Frontal cortex (tissue), 4 donors: ENCODE measurements around the gene MAP2K3. TPM values are rescaled to one million over a fixed set of nuclear protein-coding genes. Genes with fewer than 3 reads are reported as not detected.
"Not testable (repeated sequence)": the region's sequence is repeated elsewhere in the genome, so short reads cannot be mapped to it uniquely, and the experiment has no call there.

Experiments
- DNase-seq, 2 donors: peaks; one replicate each; pipeline ENCODE4 v3.0.0; 2012; ENCODE audit warnings: low spot score in 2 of 2
- FAIRE-seq: peaks from 2 replicates; lab custom pipeline; 2012; peaks lifted over from hg19 to GRCh38; lab: Jason Lieb, UNC
- total RNA-seq: library from RNA; depleted of rRNA; stranded (reverse); fragments of >200 nt; gene quantifications from one replicate; pipeline ENCODE4 v1.2.3, GENCODE V29; 2014
- donor health status: control.
- donor health status: control.
- donor health status: control.

Gene MAP2K3
- total RNA-seq, 1 donor from 2014 or later = 2.0 TPM

DNA sequence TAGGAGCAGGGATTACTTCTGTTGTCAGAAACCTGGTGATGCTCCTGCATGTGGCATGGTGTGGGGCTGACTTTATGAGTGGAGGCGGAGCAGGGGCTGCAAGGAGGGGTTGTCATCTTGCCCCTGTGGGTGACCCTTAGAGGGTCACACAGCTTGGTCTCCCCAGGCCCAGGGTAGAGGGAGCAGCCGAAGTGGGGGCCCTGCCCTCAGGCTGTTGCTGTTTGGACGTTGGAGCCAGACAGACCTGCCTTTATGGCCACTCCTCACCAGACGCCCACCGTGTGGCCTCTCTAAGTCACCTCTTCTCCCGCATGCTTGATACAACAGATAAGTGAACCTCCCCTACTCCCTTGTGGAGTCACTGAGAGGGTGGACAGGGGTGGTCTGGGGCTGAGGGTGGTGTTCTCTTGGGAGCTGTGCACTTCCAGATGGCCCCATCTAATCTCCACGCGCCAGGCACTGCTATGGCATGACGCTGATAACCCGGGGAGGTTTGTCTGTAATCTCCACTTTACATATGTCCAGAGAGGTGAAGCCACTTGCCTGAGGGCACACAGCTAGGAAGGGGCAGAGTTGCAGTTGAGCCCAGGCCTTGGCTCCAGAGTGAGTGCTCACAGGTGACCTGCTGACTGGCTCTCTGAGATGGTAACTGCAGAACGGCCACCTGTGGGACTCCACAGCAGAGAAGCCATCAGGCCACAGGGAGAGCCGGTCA is 10.0 kb downstream of the MAP2K3 start:
- no peak for FAIRE-seq
- DNase-seq = no peak

DNA sequence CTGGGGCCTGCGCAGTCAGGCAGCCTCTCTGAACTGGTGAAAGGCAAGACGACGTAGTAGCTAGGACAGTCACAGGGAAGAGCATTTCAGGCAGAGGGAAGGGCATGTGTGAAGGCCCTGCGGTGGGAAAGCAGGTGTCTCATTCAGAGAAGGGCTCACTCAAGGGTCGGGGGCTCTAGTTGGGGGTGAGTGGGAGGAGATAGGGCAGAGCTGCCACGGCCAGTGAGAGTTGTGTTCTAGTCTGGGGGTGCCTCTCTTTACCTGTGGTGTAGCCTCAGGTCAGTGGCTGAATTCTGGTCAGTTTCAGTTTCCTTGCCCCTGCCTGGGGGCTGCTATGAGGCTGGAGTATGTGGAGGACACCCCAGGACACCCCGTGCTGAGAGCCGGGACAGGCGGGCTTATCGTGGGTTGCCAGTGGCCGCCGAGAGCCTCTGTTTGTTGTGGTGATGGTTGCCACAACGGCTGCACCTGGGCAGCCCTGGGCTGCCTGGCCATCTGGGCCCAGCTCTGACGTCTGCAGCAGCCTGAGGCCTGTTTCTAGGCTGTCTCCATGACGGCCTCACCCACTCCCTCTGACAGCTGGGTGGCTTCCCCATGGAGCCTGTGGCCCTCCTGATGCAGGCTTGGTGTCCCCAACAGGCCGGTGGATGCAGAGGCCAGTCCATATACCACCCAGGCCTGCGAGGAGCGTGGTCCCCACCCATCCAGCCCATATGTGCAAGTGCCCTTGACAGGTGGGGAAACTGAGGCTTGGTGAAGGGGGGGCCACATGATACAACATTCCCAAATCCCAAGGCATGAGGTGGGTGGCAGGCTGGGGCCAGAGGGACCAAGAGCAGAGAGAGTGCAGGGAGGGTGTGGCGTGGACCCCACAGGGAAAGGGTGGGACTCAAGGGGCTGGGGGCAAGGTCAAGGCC is 10.8 kb downstream of the MAP2K3 start:
- FAIRE-seq = no peak
- DNase-seq = no peak

DNA sequence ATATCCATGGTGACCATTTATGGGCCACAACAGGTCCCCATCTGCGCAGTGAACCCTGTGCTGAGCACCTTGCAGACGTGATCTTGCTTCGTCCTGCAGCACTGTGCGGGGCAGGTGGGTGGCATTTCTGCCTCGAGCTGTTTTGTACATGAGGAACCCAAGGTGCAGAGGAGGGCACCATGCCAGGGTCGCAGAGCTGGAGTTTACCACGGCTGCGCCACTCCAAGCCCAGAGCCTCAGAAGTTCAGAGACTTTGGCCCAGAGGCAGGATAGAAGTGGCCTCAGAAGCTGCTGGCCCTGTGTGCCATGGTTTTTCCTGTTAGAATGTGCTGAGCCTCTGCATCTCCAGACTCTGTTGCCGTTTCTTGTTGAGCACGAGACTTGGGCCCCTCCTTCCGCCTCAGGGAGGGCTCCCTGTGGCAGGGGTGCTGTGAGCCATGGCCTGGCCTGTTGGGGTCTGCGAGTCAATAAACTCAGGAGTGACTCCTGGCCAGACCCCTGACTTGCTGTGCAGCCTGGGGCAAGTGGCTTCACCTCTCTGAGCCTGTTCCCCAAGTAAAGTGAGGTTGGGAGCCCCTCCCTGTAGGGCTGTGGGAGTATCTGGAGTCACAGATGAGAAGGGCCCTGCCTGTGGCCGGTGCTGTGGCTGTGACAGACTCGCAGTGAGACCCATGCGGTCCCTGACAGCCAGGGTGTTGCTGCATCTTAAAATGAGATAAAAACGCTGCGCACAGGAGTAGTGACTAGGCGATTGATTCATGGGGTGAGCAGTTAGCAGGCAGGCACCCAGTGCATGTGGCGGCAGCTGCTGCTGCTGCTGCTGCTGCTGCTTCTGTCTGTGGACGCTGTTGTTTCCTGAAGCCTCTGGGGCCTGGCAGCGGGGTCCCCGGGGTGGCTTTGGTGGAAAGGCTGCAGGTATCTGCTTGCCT is 11.8 kb downstream of the MAP2K3 start:
- no peak for DNase-seq

DNA sequence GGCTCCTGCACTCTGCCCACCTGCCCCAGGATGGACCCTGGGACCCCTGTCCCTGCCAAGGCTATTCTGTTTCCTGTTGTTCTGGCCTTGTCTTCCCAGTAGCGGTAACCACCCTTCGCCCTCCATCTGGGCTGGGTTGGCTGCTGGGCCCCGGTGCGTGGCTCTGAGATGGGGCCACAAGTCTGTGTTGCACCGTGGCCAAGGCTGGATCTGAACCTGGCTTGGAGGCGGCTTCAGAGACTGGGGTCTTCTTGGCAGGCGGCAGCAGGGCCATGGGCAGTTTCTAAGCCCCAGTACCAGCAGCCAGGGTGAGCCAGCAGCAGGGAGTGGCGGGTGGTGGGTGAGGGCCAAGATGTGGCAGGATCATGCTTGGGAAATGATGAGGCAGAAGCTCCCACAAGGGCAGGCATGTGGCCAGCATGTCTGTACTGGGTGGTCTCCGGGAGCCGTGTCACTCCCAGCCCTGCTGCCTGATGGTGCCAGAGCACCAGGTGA is 12.6 kb downstream of the MAP2K3 start:
- FAIRE-seq = no peak
- DNase-seq = no peak

More for the DNA sequence above, 11.8 kb downstream of the MAP2K3 start:
- FAIRE-seq = no peak

DNA sequence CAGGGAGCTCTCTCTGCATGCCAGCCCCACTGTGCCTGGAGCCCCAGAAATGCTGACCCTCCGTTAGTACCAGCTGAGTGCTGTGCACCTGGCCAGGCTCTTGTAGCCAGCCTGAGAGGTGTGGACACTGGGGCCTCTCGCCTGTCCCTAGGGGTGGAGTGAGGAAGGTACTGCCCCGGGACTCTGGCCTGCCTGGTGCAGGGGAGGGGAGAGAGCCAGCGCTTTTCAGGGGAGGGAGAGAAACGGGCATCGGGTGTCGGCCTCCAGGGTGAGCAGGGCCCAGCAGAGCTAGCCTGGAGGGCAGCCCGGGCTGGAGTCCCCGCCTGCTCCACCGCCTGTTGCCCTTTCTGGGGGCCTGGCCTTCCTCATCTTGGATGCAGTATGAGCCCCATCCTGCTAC is 13.1 kb downstream of the MAP2K3 start:
- DNase-seq (no peak), FAIRE-seq (no peak)

DNA sequence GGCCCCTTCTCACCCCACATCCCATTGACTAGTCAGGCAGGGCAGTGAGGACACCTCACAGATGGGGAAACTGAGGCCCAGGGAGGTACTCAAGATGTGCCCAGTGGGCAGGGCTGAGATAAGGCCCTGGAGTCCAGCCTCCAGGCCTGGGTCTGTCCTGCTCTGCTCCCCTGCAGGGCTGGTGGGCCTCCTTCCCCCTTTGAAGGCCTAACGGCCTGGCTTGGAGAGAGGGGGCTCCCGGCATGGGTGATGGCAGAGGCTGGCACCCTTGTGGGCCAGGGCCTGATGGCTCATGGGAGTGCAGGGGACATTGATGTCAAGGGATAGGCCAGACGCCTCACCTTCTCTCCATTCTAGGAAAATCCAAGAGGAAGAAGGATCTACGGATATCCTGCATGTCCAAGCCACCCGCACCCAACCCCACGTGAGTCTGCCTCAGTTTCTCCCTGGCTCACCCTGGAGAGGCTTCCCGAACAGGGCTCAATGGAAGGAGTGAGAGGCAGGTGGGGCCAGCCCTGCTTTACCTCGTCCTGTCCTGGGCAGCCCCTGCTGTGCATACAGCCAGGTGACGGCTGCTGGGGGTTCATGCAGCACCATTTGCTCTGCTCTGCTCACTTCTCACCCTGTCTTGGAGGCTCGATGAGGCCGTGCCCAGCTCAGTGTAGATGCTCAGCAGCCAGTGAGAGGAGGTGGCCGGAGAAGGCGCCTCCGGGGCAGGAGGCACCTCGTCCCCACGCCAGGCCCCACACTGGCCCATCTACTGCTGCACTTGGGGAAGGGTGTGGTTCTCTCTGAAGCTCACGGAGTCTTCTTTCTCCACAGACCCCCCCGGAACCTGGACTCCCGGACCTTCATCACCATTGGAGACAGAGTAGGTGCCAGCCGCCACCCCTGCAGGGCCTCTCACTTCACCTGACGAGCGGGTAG is 13.8 kb downstream of the MAP2K3 start:
- DNase-seq (no peak), FAIRE-seq (no peak)

DNA sequence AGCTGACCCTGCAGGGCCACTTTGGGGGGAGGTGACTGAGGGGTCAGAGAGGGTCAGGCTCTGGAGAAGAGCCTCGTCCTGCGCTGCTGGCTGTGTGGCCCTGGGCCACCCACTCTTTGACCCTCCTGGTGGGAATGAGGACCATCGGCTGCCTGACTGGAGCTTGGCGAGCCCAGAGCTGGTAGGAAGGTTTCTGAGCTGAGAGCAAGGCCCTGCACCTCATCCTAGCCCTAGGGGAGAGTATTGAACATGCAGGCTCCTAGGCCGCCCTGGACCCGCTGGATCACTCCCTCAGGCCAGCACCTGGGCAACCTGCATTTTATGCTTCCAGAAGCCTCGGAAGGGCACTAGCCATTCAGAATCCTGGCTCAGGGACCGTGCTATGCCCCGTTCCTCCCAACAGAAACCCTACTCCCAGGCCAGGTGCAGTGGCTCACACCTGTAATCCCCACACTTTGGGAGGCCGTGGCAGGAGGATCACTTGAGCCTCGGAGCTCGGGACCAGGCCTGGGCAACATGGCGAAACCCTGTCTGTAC is 14.5 kb downstream of the MAP2K3 start:
- DNase-seq = no peak

DNA sequence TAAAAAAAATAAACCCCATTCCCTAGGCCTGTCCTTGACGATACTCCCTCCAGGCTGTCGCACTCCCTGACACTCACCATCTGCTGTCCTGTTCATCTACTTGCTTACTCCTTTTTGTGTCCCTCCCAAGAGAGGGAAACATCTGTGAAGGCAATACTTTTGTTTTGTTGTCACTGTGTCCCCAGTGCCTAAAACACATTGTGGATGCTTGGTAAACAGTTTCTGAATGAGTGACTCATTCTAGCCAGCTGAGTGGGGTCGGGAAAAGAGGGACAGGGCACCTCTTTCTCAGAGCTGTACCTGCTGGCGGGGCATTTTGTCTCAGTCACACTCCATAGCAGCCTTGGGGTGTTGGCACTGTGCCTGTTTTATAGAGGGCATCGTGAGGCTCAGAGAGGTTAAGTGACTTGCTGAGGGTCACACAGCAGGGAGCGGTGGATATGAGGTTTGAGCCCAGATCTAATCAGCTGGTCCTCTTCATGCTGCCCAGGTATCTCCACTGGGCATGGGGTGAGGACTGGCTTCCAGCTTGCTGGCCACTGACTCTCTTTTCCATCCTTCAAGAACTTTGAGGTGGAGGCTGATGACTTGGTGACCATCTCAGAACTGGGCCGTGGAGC is 15.6 kb downstream of the MAP2K3 start:
- FAIRE-seq = no peak
- no peak for DNase-seq

More for the DNA sequence above, 14.5 kb downstream of the MAP2K3 start:
- FAIRE-seq = no peak

DNA sequence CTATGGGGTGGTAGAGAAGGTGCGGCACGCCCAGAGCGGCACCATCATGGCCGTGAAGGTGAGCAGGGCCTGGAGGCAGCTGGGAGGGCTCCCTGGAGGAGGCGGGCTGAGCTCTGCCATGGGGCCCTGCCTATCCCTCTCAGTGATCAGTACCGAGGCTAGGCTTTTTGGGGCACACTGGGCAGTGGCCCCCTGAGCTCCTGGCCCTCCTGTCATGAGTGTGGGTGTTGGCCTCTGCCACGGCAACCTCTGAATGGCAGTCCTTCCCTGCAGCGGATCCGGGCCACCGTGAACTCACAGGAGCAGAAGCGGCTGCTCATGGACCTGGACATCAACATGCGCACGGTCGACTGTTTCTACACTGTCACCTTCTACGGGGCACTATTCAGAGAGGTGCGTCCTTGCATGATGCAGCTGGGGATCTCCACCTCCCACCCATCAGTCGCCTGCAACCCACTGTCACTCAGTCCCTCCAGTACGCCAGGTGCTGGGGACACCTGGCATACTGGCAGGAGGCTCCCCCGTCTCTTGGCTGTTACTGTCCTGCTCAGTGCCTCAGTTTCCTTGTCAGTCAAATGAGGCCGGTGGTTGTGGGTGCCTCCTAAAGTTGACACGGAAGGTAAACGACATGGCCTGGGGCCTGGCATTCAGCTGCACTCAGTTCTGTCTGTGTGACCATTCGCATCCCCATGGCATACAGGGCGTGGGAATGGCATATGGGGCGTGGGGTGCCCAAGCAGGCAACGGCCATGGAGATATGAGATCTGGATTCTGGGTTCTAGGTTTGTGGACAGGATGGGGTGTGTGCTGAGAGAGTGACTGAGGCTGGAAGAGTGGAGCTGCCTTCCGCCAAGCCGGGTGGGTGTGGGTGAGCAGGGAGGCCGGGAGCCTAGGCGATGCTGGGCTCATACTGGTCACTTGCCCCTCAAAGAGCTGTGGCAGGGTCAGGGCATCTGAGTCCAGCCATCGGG is 16.4 kb downstream of the MAP2K3 start:
- no peak for DNase-seq
- FAIRE-seq = no peak

DNA sequence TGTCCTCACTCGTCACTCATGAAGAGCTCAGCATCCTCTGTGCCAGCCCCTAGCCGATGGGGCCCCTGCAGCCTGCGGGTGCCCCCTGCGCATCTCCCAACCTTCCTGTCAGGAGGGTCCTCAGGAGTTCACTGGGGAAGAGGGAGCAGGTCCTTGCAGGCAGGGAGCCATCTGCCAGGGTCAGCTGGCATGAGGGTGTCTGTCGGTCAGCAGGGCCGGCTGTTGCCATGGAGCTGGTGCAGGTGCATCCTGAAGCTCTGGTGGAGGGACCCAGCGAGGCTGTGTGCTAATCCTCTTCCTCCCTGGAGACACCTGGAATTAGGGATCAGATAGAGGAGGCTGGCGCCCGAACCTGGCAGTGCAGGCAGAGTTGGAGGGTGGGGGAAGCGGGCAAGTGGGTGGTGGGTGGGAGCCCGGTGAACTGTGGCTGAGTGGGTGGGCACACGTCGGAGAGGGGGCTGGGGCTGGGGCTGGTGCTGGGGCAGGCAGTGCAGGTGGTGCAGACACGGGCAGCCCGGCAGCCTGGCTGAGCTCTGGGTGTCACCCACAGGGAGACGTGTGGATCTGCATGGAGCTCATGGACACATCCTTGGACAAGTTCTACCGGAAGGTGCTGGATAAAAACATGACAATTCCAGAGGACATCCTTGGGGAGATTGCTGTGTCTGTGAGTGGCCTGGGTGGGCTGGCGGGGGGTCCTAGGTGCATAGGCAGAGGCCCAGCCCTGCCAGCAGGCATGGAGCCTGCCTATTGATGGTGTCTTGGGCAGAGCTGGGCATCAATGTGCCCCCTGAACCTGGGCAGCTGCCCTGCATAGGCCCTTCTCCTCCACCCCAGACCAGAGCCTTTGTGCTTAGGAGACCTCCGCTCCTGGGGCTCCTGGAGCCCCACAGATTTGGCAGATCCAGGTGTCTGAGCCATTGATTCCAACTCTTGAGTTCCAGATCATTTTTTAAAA is 17.4 kb downstream of the MAP2K3 start:
- DNase-seq (no peak), FAIRE-seq (no peak)

DNA sequence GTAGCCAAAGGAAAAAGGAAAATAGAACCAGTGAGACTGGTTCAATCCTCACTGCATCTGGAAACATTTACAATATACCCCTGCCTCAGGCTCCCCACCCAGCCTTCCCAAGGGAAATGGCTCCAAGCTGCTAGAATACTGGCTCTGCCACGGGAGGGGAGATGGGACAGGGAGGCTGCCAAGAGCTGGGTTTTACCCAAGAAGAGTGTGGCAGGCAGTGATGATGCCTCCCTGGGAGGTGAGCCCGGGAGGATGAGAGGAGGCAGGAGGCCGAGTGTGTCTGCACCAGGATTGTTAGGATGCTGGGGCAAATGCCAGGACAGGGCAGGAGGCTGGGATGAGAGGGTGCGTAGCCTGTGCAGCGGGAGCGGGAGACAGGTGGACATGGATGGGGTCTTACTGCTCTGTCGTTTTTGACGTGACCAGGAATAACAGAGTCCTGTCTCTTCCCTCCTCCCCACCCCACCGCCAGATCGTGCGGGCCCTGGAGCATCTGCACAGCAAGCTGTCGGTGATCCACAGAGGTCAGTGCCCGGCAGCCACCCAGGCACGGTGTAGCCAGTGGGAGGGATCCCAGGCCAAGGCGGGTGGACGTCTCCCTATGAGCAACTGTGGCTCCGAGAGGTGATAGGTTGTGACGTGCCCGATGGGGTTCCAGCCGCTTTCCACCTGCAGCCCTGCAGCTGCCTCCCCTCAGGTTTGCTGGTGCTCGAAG is 18.4 kb downstream of the MAP2K3 start:
- DNase-seq (no peak), FAIRE-seq (no peak)

DNA sequence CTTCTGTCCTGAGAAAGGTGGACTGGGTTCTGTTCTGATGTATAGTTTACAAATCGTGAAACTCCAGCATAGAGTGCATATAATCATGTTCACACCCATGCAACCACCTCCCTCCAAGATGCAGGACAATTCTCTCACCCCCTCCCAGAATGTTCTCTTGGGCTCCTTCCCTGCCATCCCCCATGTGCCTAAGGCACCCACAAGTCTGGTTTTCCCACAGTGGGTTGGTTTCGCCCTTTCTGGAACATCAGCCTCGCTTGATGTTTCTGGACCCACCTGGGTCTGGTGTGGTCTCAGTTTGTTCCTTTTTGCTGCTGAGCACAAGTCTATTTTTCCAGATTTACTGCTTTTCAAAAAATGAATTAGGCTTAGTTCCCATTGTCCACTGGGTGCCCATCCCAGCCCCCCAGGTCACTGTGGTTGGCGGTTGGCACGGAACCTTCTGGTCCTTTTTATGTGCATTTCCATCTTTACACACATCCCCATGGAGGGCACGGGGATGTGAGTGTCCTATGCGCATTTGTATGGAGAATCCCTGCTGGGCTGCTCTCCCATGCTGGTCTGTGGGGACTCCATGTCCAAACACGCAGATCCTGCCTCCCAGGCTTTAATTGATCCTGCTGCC is 19.0 kb downstream of the MAP2K3 start:
- DNase-seq = no peak
- FAIRE-seq = no peak

DNA sequence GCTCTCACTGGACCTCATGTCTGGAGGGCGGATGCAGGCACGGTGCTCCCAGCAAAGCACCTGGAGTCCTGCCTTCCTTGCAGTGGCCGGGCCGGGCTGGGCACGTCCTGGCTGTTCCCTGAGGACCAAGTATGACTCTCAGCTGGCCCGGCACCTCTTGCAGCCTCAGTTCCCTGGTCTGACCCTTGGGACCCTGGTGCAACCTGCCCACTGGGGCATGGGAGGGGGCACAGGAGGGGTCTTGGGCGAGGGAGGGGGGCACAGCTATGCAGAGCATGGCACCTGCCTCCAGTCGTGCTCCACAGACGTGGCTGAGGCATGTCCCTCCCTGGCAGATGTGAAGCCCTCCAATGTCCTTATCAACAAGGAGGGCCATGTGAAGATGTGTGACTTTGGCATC is 19.6 kb downstream of the MAP2K3 start:
- FAIRE-seq = no peak
- no peak for DNase-seq

DNA sequence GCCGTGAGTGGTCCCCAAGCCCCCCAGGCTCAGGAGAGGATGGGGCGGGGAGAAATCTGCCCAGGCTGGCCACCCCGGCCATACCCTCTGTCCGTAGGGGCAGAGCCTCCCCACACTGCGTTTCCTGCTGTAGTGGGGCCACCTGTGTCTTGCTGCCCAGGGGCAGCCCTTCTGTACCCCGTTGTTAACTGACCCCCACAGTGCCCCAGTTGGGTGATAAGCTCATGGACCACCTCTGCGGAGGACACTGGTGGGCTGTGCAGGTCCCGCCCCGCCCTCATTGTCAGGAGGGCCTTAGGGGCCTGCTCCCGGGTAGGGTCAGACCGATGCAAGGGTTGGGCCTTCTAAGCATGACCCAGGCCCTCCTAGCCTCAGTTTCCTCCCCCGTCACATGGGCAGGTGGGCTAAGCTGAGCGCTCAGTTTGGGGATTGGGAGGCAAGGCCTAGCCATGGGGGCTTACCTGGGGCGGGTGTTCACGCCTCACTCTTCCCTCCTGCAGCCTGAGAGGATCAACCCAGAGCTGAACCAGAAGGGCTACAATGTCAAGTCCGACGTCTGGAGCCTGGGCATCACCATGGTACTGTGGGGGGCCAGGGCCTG is 20.1 kb downstream of the MAP2K3 start:
- not testable (repeated sequence) for DNase-seq, FAIRE-seq
